Muscle of arm (tissue), 12 donors: Measurements from ENCODE around the gene CDT1. TPM values are rescaled to one million over a fixed set of nuclear protein-coding genes. Genes with fewer than 3 reads are reported as not detected.
"Not testable (repeated sequence)": the region's sequence is repeated elsewhere in the genome, so short reads cannot be mapped to it uniquely, and the experiment has no call there.

Experiments used
- DNase-seq: peaks from one replicate; pipeline ENCODE4 v3.0.0-alpha.2; 2013
- polyA plus RNA-seq, 12 donors: library from polyadenylated mRNA; unstranded; fragments of 120-200 nt; gene quantifications; one replicate each; pipeline ENCODE4 v1.2.1, GENCODE V29; 2013; ENCODE audit not compliant: insufficient read length in 12 of 12

CDT1 gene
- polyA plus RNA-seq, 12 donors = 4.5 to 26.0 (median 6.3) TPM; not detected in 1

GRCh38 chr16:88782454-88783390 is 20.9 kb upstream of the CDT1 start:
- DNase-seq = no peak

- no peak for DNase-seq
These were observed 20.1 kb upstream of the CDT1 start for GRCh38 chr16:88783391-88784073.

DNA sequence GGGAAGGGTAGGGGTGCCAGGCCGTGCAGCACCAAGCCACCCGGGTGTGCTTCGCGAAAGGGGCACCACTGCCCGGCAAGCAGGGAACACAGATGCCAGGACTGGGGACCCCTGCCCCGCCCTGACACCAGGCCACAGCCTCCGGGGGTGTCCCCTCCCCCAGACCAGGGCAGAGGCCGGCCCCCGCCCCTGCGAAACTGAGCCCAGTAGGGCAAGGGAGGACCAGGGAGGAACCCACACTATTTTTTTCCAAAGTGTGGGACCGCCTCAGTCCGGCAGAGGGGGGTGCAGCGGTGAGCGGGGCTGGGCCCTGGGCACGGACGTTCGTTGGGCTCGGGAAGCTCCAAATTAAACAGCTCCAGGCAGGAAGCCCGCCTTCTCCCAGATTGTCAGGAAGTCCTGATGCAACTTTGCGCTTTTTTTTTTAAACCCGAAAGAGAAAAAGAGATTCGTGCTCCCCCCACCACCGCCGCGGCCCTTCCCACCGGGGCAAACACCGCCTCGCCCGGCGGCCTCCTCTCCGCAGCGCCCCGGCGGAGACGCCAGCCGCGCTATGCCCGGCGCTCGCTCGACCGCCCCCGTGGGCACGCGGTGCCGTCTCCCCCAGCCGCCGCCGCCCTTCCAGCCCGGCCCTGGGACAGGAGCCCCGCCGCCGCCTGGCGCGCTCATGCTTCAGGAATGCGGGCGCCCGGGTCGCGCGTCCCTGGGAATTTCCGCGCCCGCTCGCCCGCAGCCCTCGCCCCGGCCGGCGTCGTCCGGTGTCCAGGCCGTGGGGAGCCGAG is 19.3 kb upstream of the CDT1 start:
- no peak for DNase-seq

DNA sequence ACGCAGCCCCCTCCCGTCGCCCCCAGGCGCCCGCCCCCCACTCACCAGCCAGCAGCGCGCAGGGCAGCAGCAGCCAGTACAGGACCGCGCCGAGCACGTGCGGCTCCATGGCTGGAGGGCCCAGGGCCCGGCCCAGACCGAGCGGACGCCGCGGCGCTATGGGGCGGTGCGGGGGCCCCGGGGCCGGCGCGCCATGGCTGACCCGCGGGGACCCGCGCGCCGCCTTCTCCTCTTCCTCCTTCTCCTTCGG is 18.8 kb upstream of the CDT1 start:
- DNase-seq = no peak

DNA sequence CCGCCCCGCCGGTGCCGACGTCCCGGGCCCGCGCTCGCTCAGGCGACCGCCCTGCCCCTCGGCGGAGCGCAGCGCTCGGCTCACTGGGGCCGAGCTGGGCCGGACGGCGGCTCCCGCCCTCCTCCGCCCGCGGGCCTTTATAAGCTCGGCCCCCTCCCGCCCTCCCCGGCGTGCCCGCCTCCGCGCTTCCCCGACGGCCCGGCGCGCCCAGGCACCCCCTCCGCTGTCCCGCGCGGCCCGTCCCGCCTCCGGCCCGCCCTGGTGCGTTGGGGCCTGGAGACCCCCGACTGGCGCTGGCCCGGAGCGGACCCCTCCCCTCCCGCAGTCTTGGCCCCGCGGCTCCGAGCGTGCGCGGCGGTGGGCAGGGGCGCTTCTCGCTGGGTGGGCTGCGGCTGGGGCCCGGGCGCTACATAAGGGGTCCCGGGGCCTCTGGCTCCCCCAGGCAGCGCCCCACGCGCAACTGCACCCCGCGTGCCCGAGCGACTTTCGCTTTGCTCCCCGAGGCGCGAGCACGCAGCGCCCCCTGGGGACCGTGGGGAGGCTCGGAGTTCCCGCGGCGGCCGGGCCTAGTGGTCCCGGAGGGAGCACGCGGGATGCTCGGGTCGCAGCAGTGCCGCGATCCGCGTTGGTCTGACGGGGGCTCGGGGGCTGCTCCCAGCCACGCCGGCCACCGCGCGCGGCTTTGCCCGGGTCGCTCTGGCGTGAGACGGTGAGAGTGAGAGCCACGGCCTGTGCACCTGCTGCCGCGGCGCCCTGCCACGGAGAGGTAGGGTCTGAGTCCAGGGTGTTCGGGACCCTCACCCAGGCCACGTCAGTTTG is 18.3 kb upstream of the CDT1 start, which contains the start of gene PIEZO1:
Gene PIEZO1, minus strand, starts transcription at position 115 of the 819 bp plus-strand sequence. CDS start 256 bp downstream, outside the sequence.
- no peak for DNase-seq

- DNase-seq = no peak
These were observed 15.8 kb upstream of the CDT1 start for GRCh38 chr16:88787579-88788314.

DNA sequence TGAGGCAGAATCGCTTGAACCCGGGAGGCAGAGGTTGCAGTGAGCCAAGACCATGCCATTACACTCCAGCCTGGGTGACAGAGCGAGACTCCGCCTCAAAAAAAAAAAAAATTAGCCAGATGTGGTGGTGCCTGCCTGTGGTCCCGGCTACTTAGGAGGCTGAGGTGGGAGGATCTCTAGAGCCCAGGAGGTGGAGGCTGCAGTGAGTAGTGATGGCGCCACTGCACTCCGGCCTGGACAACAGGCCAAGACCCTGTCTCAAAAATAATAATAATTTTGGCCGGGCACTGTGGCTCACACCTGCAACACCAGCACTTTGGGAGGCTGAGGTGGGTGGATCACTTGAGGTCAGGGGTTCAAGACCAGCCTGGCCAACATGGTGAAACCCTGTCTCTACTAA is 14.8 kb upstream of the CDT1 start:
- DNase-seq = not testable (repeated sequence)

GRCh38 chr16:88789594-88789993 is 14.0 kb upstream of the CDT1 start:
- no peak for DNase-seq

DNA sequence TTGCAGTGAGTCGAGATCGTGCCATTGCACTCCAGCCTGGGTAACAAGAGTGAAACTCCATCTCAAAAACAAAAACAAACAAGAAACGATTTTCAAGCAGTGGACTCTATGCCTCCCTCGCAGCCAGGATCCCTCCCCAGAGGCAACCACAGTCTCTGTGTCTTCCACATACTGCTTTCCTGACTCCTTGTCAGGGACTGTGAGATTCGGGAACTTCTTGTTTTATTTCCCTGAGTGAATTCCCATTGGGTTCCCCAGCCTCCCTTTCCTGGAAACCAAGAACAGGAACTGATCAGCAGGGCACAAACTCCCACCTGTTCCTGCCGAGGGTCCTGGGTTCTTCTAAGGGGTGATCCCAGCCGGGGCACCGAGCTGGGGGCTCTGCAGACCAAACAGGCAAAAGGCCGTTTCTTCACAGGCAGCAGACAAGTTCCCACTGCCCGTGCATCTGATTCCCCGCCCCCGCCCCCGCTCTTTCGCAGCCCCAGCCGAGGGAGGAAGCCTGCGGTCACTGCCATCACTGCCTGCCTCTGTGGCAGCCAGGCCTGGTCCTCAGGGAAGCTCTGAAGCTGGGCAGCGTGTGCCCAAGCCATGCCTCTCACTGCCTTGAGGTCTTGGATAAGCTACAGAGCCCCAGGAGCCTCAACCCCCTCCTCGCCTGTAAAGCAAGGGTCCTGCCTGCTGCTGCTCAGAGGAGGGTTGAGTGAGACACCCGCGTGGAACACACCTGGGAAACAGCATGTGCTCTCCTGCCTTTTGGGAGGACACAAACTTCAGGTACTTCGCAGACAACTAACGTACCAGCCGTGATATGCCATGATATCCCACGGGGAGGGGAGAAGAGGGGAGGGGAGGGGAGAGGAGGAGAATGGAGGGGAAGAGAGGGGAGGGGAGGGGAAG is 13.0 kb upstream of the CDT1 start:
- DNase-seq = no peak

GRCh38 chr16:88792078-88792550 is 11.5 kb upstream of the CDT1 start:
- no peak for DNase-seq

DNA sequence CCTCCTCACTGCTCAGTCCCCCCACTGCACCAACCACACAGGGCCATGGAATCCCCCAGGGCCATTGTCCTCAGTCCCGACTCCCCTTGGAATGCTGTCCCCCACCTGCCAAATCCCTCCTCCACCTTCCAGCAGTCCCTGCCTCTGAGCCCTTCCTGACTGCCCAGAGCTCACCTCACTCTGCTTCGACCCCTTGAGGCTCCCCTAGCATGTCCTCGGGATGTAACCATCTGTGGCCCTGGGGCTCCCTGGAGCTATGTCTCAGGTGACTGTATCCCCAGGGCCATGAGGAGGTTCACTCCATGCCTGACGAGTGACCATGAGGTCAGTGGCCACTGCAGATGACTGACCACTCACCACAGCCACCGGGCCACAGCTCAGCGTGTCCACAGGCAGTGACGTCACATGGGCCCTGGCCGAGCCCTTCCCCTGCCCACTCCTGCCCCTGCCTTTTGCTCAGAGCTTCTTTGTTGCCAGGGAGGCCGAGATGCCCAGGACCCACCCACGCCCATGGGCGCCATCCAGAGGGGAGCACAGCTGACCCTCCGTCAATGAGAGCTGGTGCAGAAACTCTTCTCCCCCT is 10.8 kb upstream of the CDT1 start:
- DNase-seq = no peak

DNA sequence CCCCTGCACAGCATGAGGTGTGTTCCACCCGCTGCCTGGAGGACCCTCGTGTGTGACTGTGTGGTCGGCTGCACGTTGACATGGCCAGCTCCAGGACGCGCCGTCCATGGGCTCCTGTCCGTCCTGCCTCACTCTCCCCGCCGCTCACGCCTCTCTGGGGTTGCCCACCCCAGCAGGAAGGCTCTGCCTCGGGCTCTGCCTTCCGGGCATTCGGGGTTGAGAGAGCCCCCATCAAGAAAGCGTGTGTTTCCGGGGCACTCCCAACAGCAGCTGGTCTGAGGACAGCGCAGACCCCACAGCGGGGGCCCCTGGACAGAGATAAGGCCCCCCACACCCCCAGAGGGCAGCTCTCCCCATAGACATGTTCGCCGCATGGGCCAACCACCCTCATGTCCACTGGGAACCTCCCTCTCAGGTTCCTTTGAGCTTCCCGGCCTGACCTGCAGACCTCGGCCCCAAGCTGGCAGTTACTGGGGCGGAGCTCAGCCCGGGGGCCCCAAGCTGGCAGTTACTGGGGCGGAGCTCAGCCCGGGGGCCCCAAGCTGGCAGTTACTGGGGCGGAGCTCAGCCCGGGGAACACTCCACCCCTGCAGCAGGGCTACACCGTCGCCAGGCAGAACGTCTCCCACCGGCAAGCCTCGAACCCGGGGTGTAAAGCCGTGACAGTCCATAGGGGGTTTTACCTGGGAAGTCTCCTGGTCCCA is 10.2 kb upstream of the CDT1 start:
- no peak for DNase-seq

DNA sequence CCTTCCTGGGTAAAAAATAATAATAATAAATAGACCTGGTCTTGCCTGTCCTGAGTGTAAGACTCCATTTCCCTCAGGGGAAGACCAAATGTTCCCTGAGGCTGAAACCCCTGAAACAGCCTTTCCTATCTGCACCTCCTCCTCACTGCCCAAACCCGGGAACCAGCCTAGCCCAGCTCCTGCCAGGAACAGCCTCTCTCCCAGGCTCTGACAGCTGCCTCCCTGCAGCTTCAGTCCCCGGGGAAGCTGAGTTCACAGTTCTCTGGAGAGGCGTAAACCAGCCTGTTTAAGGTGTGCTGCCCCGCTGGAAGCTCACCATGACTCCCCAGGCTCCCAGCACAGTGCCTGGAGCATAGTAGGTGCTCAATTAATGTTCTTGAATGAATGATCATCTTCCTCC is 7.3 kb upstream of the CDT1 start:
- no peak for DNase-seq

GRCh38 chr16:88798073-88798472 is 5.5 kb upstream of the CDT1 start:
- no peak for DNase-seq

- no peak for DNase-seq
These were observed 4.7 kb upstream of the CDT1 start for GRCh38 chr16:88798772-88799455.

DNA sequence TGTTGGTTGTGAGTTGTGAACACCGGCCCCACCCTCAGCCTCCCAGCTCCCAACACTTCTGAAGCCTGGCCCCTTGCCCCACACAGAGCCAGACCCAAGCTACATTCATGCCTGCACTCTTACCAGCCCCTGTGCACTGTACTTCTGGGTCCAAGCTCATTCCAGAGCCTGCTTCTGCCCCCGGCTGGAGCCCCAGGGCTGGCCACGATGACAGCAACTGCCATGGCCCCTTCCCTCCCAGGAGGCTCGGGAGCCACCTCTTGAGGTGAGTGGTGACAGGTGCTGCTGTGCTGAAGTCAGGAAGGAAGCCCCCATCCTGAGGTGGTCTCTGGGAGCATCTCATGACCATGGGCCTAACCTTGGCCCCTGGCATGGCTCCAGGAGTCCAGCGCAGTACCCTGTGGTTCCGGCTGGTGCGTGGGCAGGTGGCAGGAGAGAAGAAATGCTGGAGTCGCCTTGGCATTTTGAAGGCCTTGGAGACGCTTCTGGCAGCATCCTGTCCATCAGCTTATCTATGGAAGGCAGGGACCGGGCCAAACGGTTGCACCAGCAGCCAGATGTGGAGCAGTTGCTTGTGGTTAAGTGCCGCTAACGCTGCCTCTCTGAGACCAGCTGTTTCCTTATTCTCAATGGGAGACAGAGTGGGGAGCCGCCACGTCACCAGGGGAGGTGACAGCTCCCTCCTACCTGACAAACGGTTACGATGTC is 3.9 kb upstream of the CDT1 start:
- no peak for DNase-seq

DNA sequence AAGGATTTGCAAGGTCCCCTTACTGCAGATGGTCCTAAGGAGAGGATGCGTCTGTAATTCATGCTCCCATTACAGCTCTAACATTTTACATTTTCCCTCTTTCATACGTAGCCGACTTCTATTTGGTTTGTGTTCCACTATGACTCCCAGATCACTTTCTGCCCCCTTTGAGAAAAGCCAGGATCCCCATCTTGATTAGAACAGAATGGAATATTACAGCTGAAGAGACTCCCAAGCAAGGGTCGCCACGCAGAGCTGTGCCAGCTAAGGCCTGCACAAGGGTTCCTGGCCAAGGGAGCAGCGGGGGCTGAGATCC is 3.4 kb upstream of the CDT1 start:
- no peak for DNase-seq

- DNase-seq = no peak
These were observed 573 bp downstream of the CDT1 start for GRCh38 chr16:88804173-88804551.
